ENCODE results near the gene BCAP31.

BCAP31 gene

GRCh38 chrX:153672531-153673427 is 51.4 kb downstream of the BCAP31 start:
- DNase-seq = no peak

- no peak for DNase-seq
Measured at GRCh38 chrX:153671589-153672530, 52.3 kb downstream of the BCAP31 start.

- DNase-seq = no peak
Measured at GRCh38 chrX:153670748-153671588, 53.2 kb downstream of the BCAP31 start.

- no peak for DNase-seq
Measured at GRCh38 chrX:153669901-153670731, 54.1 kb downstream of the BCAP31 start.

GRCh38 chrX:153669174-153669890 is 54.9 kb downstream of the BCAP31 start:
- DNase-seq = peak; percentile 32 to 39

GRCh38 chrX:153668423-153669173 is 55.6 kb downstream of the BCAP31 start:
- DNase-seq = no peak

- peak; percentile 70 to 74 for DNase-seq
Measured at GRCh38 chrX:153667956-153668396, 56.2 kb downstream of the BCAP31 start.

GRCh38 chrX:153667281-153667955 is 56.8 kb downstream of the BCAP31 start:
- no peak for DNase-seq

GRCh38 chrX:153665726-153666306 is 58.4 kb downstream of the BCAP31 start:
- DNase-seq = no peak

GRCh38 chrX:153662266-153662665 is 61.9 kb downstream of the BCAP31 start:
- DNase-seq = peak; percentile 52 to 61

GRCh38 chrX:153659268-153659667 is 64.9 kb downstream of the BCAP31 start:
- no peak for DNase-seq

GRCh38 chrX:153657161-153657560 is 67.0 kb downstream of the BCAP31 start:
- DNase-seq = no peak

- no peak for DNase-seq
Measured at GRCh38 chrX:153653556-153653955, 70.6 kb downstream of the BCAP31 start.

GRCh38 chrX:153651540-153652079 is 72.6 kb downstream of the BCAP31 start:
- DNase-seq = no peak

GRCh38 chrX:153650959-153651358 is 73.2 kb downstream of the BCAP31 start:
- DNase-seq = no peak
